Ovary (tissue), 3 donors: ENCODE data around the gene CD79A.

Source experiments
- POLR2A ChIP-seq: fragments of 450-650 bp; IDR thresholded peaks from one replicate; pipeline ENCODE4 v1.6.1; 2017; ENCODE audit warnings: antibody characterized with exemption, mild to moderate bottlenecking, moderate library complexity
- TF ChIP-seq, protein P1 (sequence below), 3 donors: fragments of 450-650 bp in 2 of 3; fragments of 200-600 bp in 1 of 3; IDR thresholded peaks; one replicate each; pipeline versions ENCODE4 v1.5.1 to v1.8.0; 2016 to 2022; ENCODE audit warnings: antibody characterized with exemption in 3 of 3, mild to moderate bottlenecking in 1 of 3
- donor health status: DM: no; HTN: no; CAD: no.

DNA sequence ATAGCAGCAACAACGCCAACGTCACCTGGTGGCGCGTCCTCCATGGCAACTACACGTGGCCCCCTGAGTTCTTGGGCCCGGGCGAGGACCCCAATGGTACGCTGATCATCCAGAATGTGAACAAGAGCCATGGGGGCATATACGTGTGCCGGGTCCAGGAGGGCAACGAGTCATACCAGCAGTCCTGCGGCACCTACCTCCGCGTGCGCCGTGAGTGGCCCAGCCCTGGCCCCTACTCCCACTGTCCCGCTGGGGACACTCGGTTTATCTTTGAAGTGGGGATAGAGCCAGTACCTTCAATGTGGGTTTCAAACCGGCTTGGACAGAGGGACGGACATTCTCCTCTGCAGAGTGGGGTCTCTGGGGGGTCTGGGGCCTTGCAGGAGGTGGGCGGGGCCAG lies 2.0 kb downstream of the CD79A start:
- TF ChIP-seq, protein P1, sequence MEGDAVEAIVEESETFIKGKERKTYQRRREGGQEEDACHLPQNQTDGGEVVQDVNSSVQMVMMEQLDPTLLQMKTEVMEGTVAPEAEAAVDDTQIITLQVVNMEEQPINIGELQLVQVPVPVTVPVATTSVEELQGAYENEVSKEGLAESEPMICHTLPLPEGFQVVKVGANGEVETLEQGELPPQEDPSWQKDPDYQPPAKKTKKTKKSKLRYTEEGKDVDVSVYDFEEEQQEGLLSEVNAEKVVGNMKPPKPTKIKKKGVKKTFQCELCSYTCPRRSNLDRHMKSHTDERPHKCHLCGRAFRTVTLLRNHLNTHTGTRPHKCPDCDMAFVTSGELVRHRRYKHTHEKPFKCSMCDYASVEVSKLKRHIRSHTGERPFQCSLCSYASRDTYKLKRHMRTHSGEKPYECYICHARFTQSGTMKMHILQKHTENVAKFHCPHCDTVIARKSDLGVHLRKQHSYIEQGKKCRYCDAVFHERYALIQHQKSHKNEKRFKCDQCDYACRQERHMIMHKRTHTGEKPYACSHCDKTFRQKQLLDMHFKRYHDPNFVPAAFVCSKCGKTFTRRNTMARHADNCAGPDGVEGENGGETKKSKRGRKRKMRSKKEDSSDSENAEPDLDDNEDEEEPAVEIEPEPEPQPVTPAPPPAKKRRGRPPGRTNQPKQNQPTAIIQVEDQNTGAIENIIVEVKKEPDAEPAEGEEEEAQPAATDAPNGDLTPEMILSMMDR (IDR thresholded peaks at IDR 0.05) = no peak
- TF ChIP-seq POLR2A = no peak
